Measurements from ENCODE around the gene VPS35L.

- no peak for TF ChIP-seq CTCF (IDR thresholded peaks at IDR 0.05)
- no peak for TF ChIP-seq EP300 (IDR thresholded peaks at IDR 0.05)
- TF ChIP-seq POLR2A (IDR thresholded peaks at IDR 0.05), result no peak
These were observed 26.8 kb upstream of the VPS35L start for GRCh38 chr16:19528666-19529065.

All from tibial nerve (tissue), 4 donors.